GM03348 (cell line): ENCODE results near the gene BTRC.
"Not testable (repeated sequence)": the region's sequence is repeated elsewhere in the genome, so short reads cannot be mapped to it uniquely, and the experiment has no call there.

Source experiments
- DNase-seq: peaks from one replicate; pipeline ENCODE4 v3.0.0; 2012; ENCODE audit warnings: low spot score

Gene BTRC

GRCh38 chr10:101346177-101346576, 7.8 kb upstream of the BTRC start:
- no peak for DNase-seq

- no peak for DNase-seq
Measured at GRCh38 chr10:101351017-101351416, 2.9 kb upstream of the BTRC start.

GRCh38 chr10:101351477-101351876, 2.5 kb upstream of the BTRC start:
- DNase-seq = no peak

GRCh38 chr10:101352857-101353256, 1.1 kb upstream of the BTRC start:
- DNase-seq = not testable (repeated sequence)

GRCh38 chr10:101354328-101355071, 535 bp downstream of the BTRC start:
- DNase-seq = no peak

GRCh38 chr10:101355072-101355706, 1.2 kb downstream of the BTRC start:
- no peak for DNase-seq

- DNase-seq = no peak
Measured at GRCh38 chr10:101356132-101356531, 2.2 kb downstream of the BTRC start.

- no peak for DNase-seq
Measured at GRCh38 chr10:101357958-101358357, 4.0 kb downstream of the BTRC start.

- DNase-seq = no peak
Measured at GRCh38 chr10:101358706-101359300, 4.8 kb downstream of the BTRC start.

GRCh38 chr10:101360090-101360489, 6.1 kb downstream of the BTRC start:
- not testable (repeated sequence) for DNase-seq

GRCh38 chr10:101360841-101361240, 6.9 kb downstream of the BTRC start:
- not testable (repeated sequence) for DNase-seq

GRCh38 chr10:101363850-101364400, 10.0 kb downstream of the BTRC start:
- no peak for DNase-seq

GRCh38 chr10:101364721-101365120, 10.8 kb downstream of the BTRC start:
- no peak for DNase-seq

GRCh38 chr10:101367569-101368453, 13.8 kb downstream of the BTRC start:
- DNase-seq = peak; percentile 23

GRCh38 chr10:101373063-101373462, 19.1 kb downstream of the BTRC start:
- DNase-seq = no peak

- DNase-seq = not testable (repeated sequence)
Measured at GRCh38 chr10:101373993-101374392, 20.0 kb downstream of the BTRC start.

GRCh38 chr10:101375076-101375475, 21.1 kb downstream of the BTRC start:
- no peak for DNase-seq

- DNase-seq = no peak
Measured at GRCh38 chr10:101379663-101380352, 25.8 kb downstream of the BTRC start.

GRCh38 chr10:101380353-101381017, 26.5 kb downstream of the BTRC start:
- no peak for DNase-seq

GRCh38 chr10:101385866-101386658, 32.1 kb downstream of the BTRC start:
- DNase-seq = no peak
